ENCODE results near the gene GPC2.
A peak's percentile ranks its signal among the peaks of the same experiment; 100 is the strongest.
"Not testable (repeated sequence)": the region's sequence is repeated elsewhere in the genome, so short reads cannot be mapped to it uniquely, and the experiment has no call there.

The GPC2 gene

GRCh38 chr7:100185726-100186125 lies 8.5 kb upstream of the GPC2 start:
- Histone ChIP-seq H3K4me1 (ENCODE audit: control insufficient read depth in 5 of 5, insufficient read depth in 5 of 5, low read length in 5 of 5) (peaks cover 0 to 8% (median 0%) of the 10 kb centered on the region in 5 donors), H3K9ac (ENCODE audit: low read length in 5 of 5) (no peak overlapping the region), H3K9me3 (ENCODE audit: control insufficient read depth in 5 of 5, low read length in 5 of 5) (no peaks in the 10 kb centered on the region), H3K4me3 (ENCODE audit: low read depth in 1 of 5, low read length in 5 of 5) (no peak overlapping the region), H3K27me3 (ENCODE audit: control insufficient read depth in 5 of 5, insufficient read depth in 4 of 5, low read length in 5 of 5) (no peaks in the 10 kb centered on the region), H3K36me3 (ENCODE audit: control insufficient read depth in 5 of 5, insufficient read depth in 5 of 5, low read length in 5 of 5) (no peaks in the 10 kb centered on the region), H3K27ac (ENCODE audit: low read depth, low read length) (no peak overlapping the region)

- not testable (repeated sequence) for H3K27ac ChIP-seq (ENCODE audit: low read depth, low read length); H3K4me1 ChIP-seq (ENCODE audit: control insufficient read depth in 5 of 5, insufficient read depth in 5 of 5, low read length in 5 of 5); H3K36me3 ChIP-seq (ENCODE audit: control insufficient read depth in 5 of 5, insufficient read depth in 5 of 5, low read length in 5 of 5); H3K27me3 ChIP-seq (ENCODE audit: control insufficient read depth in 5 of 5, insufficient read depth in 4 of 5, low read length in 5 of 5); H3K9ac ChIP-seq (ENCODE audit: low read length in 5 of 5); H3K4me3 ChIP-seq (ENCODE audit: low read depth in 1 of 5, low read length in 5 of 5); H3K9me3 ChIP-seq (ENCODE audit: control insufficient read depth in 5 of 5, low read length in 5 of 5)
Measured at GRCh38 chr7:100183090-100183489, 5.9 kb upstream of the GPC2 start.

GRCh38 chr7:100182616-100183015 lies 5.4 kb upstream of the GPC2 start:
- not testable (repeated sequence) for H3K36me3 ChIP-seq (ENCODE audit: control insufficient read depth in 5 of 5, insufficient read depth in 5 of 5, low read length in 5 of 5); H3K9ac ChIP-seq (ENCODE audit: low read length in 5 of 5); H3K4me1 ChIP-seq (ENCODE audit: control insufficient read depth in 5 of 5, insufficient read depth in 5 of 5, low read length in 5 of 5); H3K4me3 ChIP-seq (ENCODE audit: low read depth in 1 of 5, low read length in 5 of 5); H3K27ac ChIP-seq (ENCODE audit: low read depth, low read length); H3K27me3 ChIP-seq (ENCODE audit: control insufficient read depth in 5 of 5, insufficient read depth in 4 of 5, low read length in 5 of 5); H3K9me3 ChIP-seq (ENCODE audit: control insufficient read depth in 5 of 5, low read length in 5 of 5)

- not testable (repeated sequence) for H3K4me3 ChIP-seq (ENCODE audit: low read depth in 1 of 5, low read length in 5 of 5); H3K36me3 ChIP-seq (ENCODE audit: control insufficient read depth in 5 of 5, insufficient read depth in 5 of 5, low read length in 5 of 5); H3K9me3 ChIP-seq (ENCODE audit: control insufficient read depth in 5 of 5, low read length in 5 of 5)
Measured at GRCh38 chr7:100180084-100180483, 2.9 kb upstream of the GPC2 start.

GRCh38 chr7:100176096-100177044 lies 811 bp downstream of the GPC2 start:
- peaks cover 0 to 13% (median 11%) of the 10 kb centered on the region in 5 donors for H3K27me3 ChIP-seq (ENCODE audit: control insufficient read depth in 5 of 5, insufficient read depth in 4 of 5, low read length in 5 of 5)
- peaks cover 2 to 16% (median 12%) of the 10 kb centered on the region in 5 donors for H3K4me1 ChIP-seq (ENCODE audit: control insufficient read depth in 5 of 5, insufficient read depth in 5 of 5, low read length in 5 of 5)
- peak overlapping the region in 1 of 5 donors; percentile 66 for H3K9ac ChIP-seq (ENCODE audit: low read length in 5 of 5)
- H3K4me3 ChIP-seq (ENCODE audit: low read depth in 1 of 5, low read length in 5 of 5): peak overlapping the region in 4 of 5 donors; percentile 62 to 68 (median 64)
- H3K27ac ChIP-seq (ENCODE audit: low read depth, low read length): no peak overlapping the region
- no peaks in the 10 kb centered on the region for H3K36me3 ChIP-seq (ENCODE audit: control insufficient read depth in 5 of 5, insufficient read depth in 5 of 5, low read length in 5 of 5)
- no peaks in the 10 kb centered on the region for H3K9me3 ChIP-seq (ENCODE audit: control insufficient read depth in 5 of 5, low read length in 5 of 5)

More at GRCh38 chr7:100180084-100180483, 2.9 kb upstream of the GPC2 start:
- not testable (repeated sequence) for H3K9ac ChIP-seq (ENCODE audit: low read length in 5 of 5); H3K27ac ChIP-seq (ENCODE audit: low read depth, low read length); H3K27me3 ChIP-seq (ENCODE audit: control insufficient read depth in 5 of 5, insufficient read depth in 4 of 5, low read length in 5 of 5)
- peaks cover 2 to 14% (median 12%) of the 10 kb centered on the region in 5 donors for H3K4me1 ChIP-seq (ENCODE audit: control insufficient read depth in 5 of 5, insufficient read depth in 5 of 5, low read length in 5 of 5)

- peaks cover 0 to 21% (median 12%) of the 10 kb centered on the region in 5 donors for H3K4me1 ChIP-seq (ENCODE audit: control insufficient read depth in 5 of 5, insufficient read depth in 5 of 5, low read length in 5 of 5)
- no peak overlapping the region for H3K27ac ChIP-seq (ENCODE audit: low read depth, low read length)
- H3K4me3 ChIP-seq (ENCODE audit: low read depth in 1 of 5, low read length in 5 of 5): no peak overlapping the region
- no peaks in the 10 kb centered on the region for H3K9me3 ChIP-seq (ENCODE audit: control insufficient read depth in 5 of 5, low read length in 5 of 5)
- H3K36me3 ChIP-seq (ENCODE audit: control insufficient read depth in 5 of 5, insufficient read depth in 5 of 5, low read length in 5 of 5): no peaks in the 10 kb centered on the region
- H3K9ac ChIP-seq (ENCODE audit: low read length in 5 of 5): no peak overlapping the region
- peaks cover 0 to 17% (median 13%) of the 10 kb centered on the region in 5 donors for H3K27me3 ChIP-seq (ENCODE audit: control insufficient read depth in 5 of 5, insufficient read depth in 4 of 5, low read length in 5 of 5)
Measured at GRCh38 chr7:100175296-100175935, 1.8 kb downstream of the GPC2 start.

GRCh38 chr7:100174582-100174981 lies 2.6 kb downstream of the GPC2 start:
- H3K9ac ChIP-seq (ENCODE audit: low read length in 5 of 5): no peak overlapping the region
- H3K4me1 ChIP-seq (ENCODE audit: control insufficient read depth in 5 of 5, insufficient read depth in 5 of 5, low read length in 5 of 5): peaks cover 0 to 21% (median 12%) of the 10 kb centered on the region in 5 donors
- no peaks in the 10 kb centered on the region for H3K9me3 ChIP-seq (ENCODE audit: control insufficient read depth in 5 of 5, low read length in 5 of 5)
- H3K27me3 ChIP-seq (ENCODE audit: control insufficient read depth in 5 of 5, insufficient read depth in 4 of 5, low read length in 5 of 5): peaks cover 0 to 21% (median 17%) of the 10 kb centered on the region in 5 donors
- H3K4me3 ChIP-seq (ENCODE audit: low read depth in 1 of 5, low read length in 5 of 5): no peak overlapping the region
- no peak overlapping the region for H3K27ac ChIP-seq (ENCODE audit: low read depth, low read length)
- H3K36me3 ChIP-seq (ENCODE audit: control insufficient read depth in 5 of 5, insufficient read depth in 5 of 5, low read length in 5 of 5): no peaks in the 10 kb centered on the region

- no peak overlapping the region for H3K4me3 ChIP-seq (ENCODE audit: low read depth in 1 of 5, low read length in 5 of 5)
- H3K27me3 ChIP-seq (ENCODE audit: control insufficient read depth in 5 of 5, insufficient read depth in 4 of 5, low read length in 5 of 5): peaks cover 0 to 21% (median 17%) of the 10 kb centered on the region in 5 donors
- no peak overlapping the region for H3K9ac ChIP-seq (ENCODE audit: low read length in 5 of 5)
- no peak overlapping the region for H3K27ac ChIP-seq (ENCODE audit: low read depth, low read length)
- no peaks in the 10 kb centered on the region for H3K9me3 ChIP-seq (ENCODE audit: control insufficient read depth in 5 of 5, low read length in 5 of 5)
- H3K36me3 ChIP-seq (ENCODE audit: control insufficient read depth in 5 of 5, insufficient read depth in 5 of 5, low read length in 5 of 5): no peaks in the 10 kb centered on the region
- peaks cover 0 to 21% (median 12%) of the 10 kb centered on the region in 5 donors for H3K4me1 ChIP-seq (ENCODE audit: control insufficient read depth in 5 of 5, insufficient read depth in 5 of 5, low read length in 5 of 5)
Measured at GRCh38 chr7:100173806-100174495, 3.2 kb downstream of the GPC2 start.

GRCh38 chr7:100171840-100172239 lies 5.3 kb downstream of the GPC2 start:
- no peak overlapping the region for H3K4me3 ChIP-seq (ENCODE audit: low read depth in 1 of 5, low read length in 5 of 5)
- no peaks in the 10 kb centered on the region for H3K36me3 ChIP-seq (ENCODE audit: control insufficient read depth in 5 of 5, insufficient read depth in 5 of 5, low read length in 5 of 5)
- H3K9me3 ChIP-seq (ENCODE audit: control insufficient read depth in 5 of 5, low read length in 5 of 5): no peaks in the 10 kb centered on the region
- peaks cover 6 to 31% (median 18%) of the 10 kb centered on the region in 5 donors for H3K27me3 ChIP-seq (ENCODE audit: control insufficient read depth in 5 of 5, insufficient read depth in 4 of 5, low read length in 5 of 5)
- H3K4me1 ChIP-seq (ENCODE audit: control insufficient read depth in 5 of 5, insufficient read depth in 5 of 5, low read length in 5 of 5): peaks cover 0 to 29% (median 21%) of the 10 kb centered on the region in 5 donors
- no peak overlapping the region for H3K9ac ChIP-seq (ENCODE audit: low read length in 5 of 5)
- no peak overlapping the region for H3K27ac ChIP-seq (ENCODE audit: low read depth, low read length)
